A673 (cell line): Measurements from ENCODE around the gene FHL2. TPM values are rescaled to one million over a fixed set of nuclear protein-coding genes. Genes with fewer than 3 reads are reported as not detected.

Source experiments
- BruUV-seq: library from RNA; stranded (reverse); fragments of 400-500 nt; replicated peaks from 2 replicates; lab custom pipeline; 2021; lab: Mats Ljungman, UMichigan
- CTCF ChIA-PET: fragments of 300-600 bp; sonication (Branson Sonifier 250); formaldehyde crosslinking; loops from one replicate; lab custom pipeline; 2022; ENCODE audit warnings: antibody characterized with exemption; lab: Charles Lee
- POLR2A ChIA-PET: fragments of 300-600 bp; sonication (Branson Sonifier 250); formaldehyde crosslinking; loops from one replicate; lab custom pipeline; 2022; ENCODE audit warnings: antibody characterized with exemption; ENCODE audit not compliant: low non-redundant PET; lab: Charles Lee
- DNase-seq: peaks from one replicate; pipeline ENCODE4 v3.0.0-alpha.2; 2015; ENCODE audit warnings: low spot score
- H3K27ac ChIP-seq: fragments of 200-600 bp; sonication (generic); 2 replicates; pipeline ENCODE4 v1.5.1; 2016; ENCODE audit warnings: mixed run types, low read depth, mild to moderate bottlenecking, mixed read lengths, antibody characterized with exemption, low read length; ENCODE audit not compliant: poor library complexity, severe bottlenecking
- H3K27me3 ChIP-seq: fragments of 200-600 bp; sonication (generic); replicated peaks from 2 replicates; pipeline ENCODE4 v1.6.1; 2017; ENCODE audit warnings: mixed run types, low read depth, mild to moderate bottlenecking, mixed read lengths, antibody characterized with exemption, low read length; ENCODE audit not compliant: insufficient read depth, poor library complexity
- H3K36me3 ChIP-seq: fragments of 200-600 bp; sonication (generic); 2 replicates; pipeline ENCODE4 v1.6.1; 2016; ENCODE audit warnings: mixed run types, mild to moderate bottlenecking, mixed read lengths, antibody characterized with exemption, low read length; ENCODE audit not compliant: insufficient read depth, poor library complexity, severe bottlenecking
- H3K4me1 ChIP-seq: fragments of 200-600 bp; sonication (generic); 2 replicates; pipeline ENCODE4 v1.6.1; 2017; ENCODE audit warnings: mixed run types, mild to moderate bottlenecking, mixed read lengths, antibody characterized with exemption, low read length; ENCODE audit not compliant: insufficient read depth, poor library complexity, severe bottlenecking
- H3K4me3 ChIP-seq: fragments of 200-600 bp; sonication (generic); 2 replicates; pipeline ENCODE4 v1.5.1; 2016; ENCODE audit warnings: low read depth, mixed run types, mild to moderate bottlenecking, mixed read lengths, low read length; ENCODE audit not compliant: poor library complexity, severe bottlenecking
- H3K9me3 ChIP-seq: fragments of 200-600 bp; sonication (generic); 2 replicates; pipeline ENCODE4 v1.6.1; 2016; ENCODE audit warnings: mixed run types, low read depth, mild to moderate bottlenecking, mixed read lengths, antibody characterized with exemption, low read length; ENCODE audit not compliant: poor library complexity, severe bottlenecking
- CTCF ChIP-seq: fragments of 300-800, 200-600 bp; sonication (generic); conservative IDR thresholded peaks from 2 replicates; pipeline ENCODE4 v1.5.1; 2017; ENCODE audit warnings: low read depth, mild to moderate bottlenecking, antibody characterized with exemption, low read length, moderate library complexity, mixed read lengths
- EZH2 ChIP-seq: fragments of 200-600 bp; sonication (generic); IDR thresholded peaks from 2 replicates; pipeline ENCODE4 v1.6.1; 2017; ENCODE audit warnings: borderline replicate concordance, low read depth, mild to moderate bottlenecking, mixed read lengths, antibody characterized with exemption, low read length; ENCODE audit not compliant: poor library complexity, severe bottlenecking
- intact Hi-C: fragments of 100-400 bp; cut with micrococcal nuclease; formaldehyde crosslinking; loops from one replicate; pipeline ENCODE4 v1.10.0; 2022; ENCODE audit not compliant: unreplicated experiment
- total RNA-seq: library from RNA; stranded (reverse); gene quantifications from 2 replicates; pipeline ENCODE4 v1.2.3, GENCODE V29; 2021

FHL2 gene
- total RNA-seq, 1 experiment from 2014 or later = 4.7 TPM

- H3K27me3 ChIP-seq = peaks cover 8% of the 10 kb centered on the region
Observed at GRCh38 chr2:105422801-105423200, 23.9 kb upstream of the FHL2 start.

GRCh38 chr2:105421053-105421452 is 22.2 kb upstream of the FHL2 start:
- CTCF ChIA-PET = no interaction called here
- H3K27me3 ChIP-seq = peaks cover 14% of the 10 kb centered on the region
- BruUV-seq = no TSS peak
- H3K36me3 ChIP-seq = no peaks in the 10 kb centered on the region
- no peak overlapping the region for H3K4me3 ChIP-seq
- DNase-seq = no peak
- intact Hi-C loops = no loop called here
- H3K9me3 ChIP-seq = no peaks in the 10 kb centered on the region
- no peak for TF ChIP-seq EZH2
- no peak for TF ChIP-seq CTCF
- H3K4me1 ChIP-seq = no peaks in the 10 kb centered on the region
- no peak overlapping the region for H3K27ac ChIP-seq
- POLR2A ChIA-PET = no interaction called here

More at GRCh38 chr2:105422801-105423200, 23.9 kb upstream of the FHL2 start:
- Histone ChIP-seq H3K4me1 (no peaks in the 10 kb centered on the region), H3K36me3 (no peaks in the 10 kb centered on the region), H3K4me3 (no peak overlapping the region), H3K27ac (no peak overlapping the region), H3K9me3 (no peaks in the 10 kb centered on the region)
- no TSS peak for BruUV-seq
- TF ChIP-seq CTCF (no peak), EZH2 (no peak)
- intact Hi-C loops = no loop called here
- POLR2A ChIA-PET = no interaction called here
- CTCF ChIA-PET = no interaction called here
- DNase-seq = no peak

- ChIA-PET POLR2A (no interaction called here), CTCF (no interaction called here)
- no peak overlapping the region for H3K27ac ChIP-seq
Observed at GRCh38 chr2:105418522-105418921, 19.7 kb upstream of the FHL2 start.

More at GRCh38 chr2:105418522-105418921, 19.7 kb upstream of the FHL2 start:
- DNase-seq = no peak
- no peaks in the 10 kb centered on the region for H3K36me3 ChIP-seq
- no peaks in the 10 kb centered on the region for H3K4me1 ChIP-seq
- peaks cover 14% of the 10 kb centered on the region for H3K27me3 ChIP-seq
- no peak overlapping the region for H3K4me3 ChIP-seq
- intact Hi-C loops = no loop called here
- TF ChIP-seq CTCF = no peak
- TF ChIP-seq EZH2 = no peak
- no TSS peak for BruUV-seq
- H3K9me3 ChIP-seq = no peaks in the 10 kb centered on the region
